Measurements from ENCODE around the gene MSI2. TPM values are rescaled to one million over a fixed set of nuclear protein-coding genes. Genes with fewer than 3 reads are reported as not detected.

Gene MSI2
- total and polyA plus RNA-seq, 9 of the 15 experiments (the other 6 are each of a cell fraction or from before 2014, with no cell fraction given), result 4.6 to 61.8 (median 42.4) TPM

- no peak for DNase-seq (ENCODE audit: extremely low read depth in 1 of 4, low spot score in 3 of 4)
- in situ Hi-C loops (cut with MboI), result no loop called here
- Histone ChIP-seq H2AFZ (ENCODE audit: low read depth, low read length) (no peak overlapping the region), H3K9me3 (replicated peaks; ENCODE audit: control insufficient read depth, insufficient read depth, low read depth, low read length) (no peaks in the 10 kb centered on the region), H3K9ac (ENCODE audit: insufficient read depth in 1 of 2, low read depth in 2 of 2, low read length in 2 of 2) (no peak overlapping the region), H3K27me3 (ENCODE audit: control insufficient read depth in 2 of 2, insufficient read depth in 2 of 2, low read length in 2 of 2) (no peaks in the 10 kb centered on the region), H3K79me2 (ENCODE audit: control insufficient read depth, insufficient read depth, low read length) (no peaks in the 10 kb centered on the region), H4K20me1 (replicated peaks; ENCODE audit: control insufficient read depth, insufficient read depth, low read length) (no peaks in the 10 kb centered on the region; the same call in 1 of the 2 replicates), H3K9me1 (ENCODE audit: control insufficient read depth, insufficient read depth, low read length) (no peaks in the 10 kb centered on the region), H3K4me3 (no peak overlapping the region), H3K36me3 (ENCODE audit: control insufficient read depth, insufficient read depth, low read length) (peaks cover 10% of the 10 kb centered on the region; the same call in 2 of the 3 replicates), H3K4me1 (replicated peaks in 1 of 2; ENCODE audit: control insufficient read depth in 2 of 2, insufficient read depth in 2 of 2, low read length in 2 of 2) (no peaks in the 10 kb centered on the region), H3K4me2 (ENCODE audit: insufficient read depth, low read length) (no peak overlapping the region), H3K27ac (ENCODE audit: extremely low read depth, low read depth, low read length) (no peak overlapping the region)
- CTCF ChIA-PET (ENCODE audit: low intra/inter-chr PET ratio), result interaction anchor here (1.4 to 1.6 kb wide), 2 partner anchors 74 to 150 kb away, joined by 4 to 7 read pairs; no protein-coding TSS in a partner anchor
- no TSS peak for BruUV-seq (replicated peaks)
- TF ChIP-seq TCFL5 (CRISPR knock-in tag; conservative IDR thresholded peaks at IDR 0.05) (no peak), ZBTB40 (IDR thresholded peaks at IDR 0.05) (0 out of 2 replicates have a peak, but pooled peaks have one; percentile 52), ZBTB40 (CRISPR knock-in tag; IDR thresholded peaks at IDR 0.05) (peak; percentile 64), MTA1 (IDR thresholded peaks at IDR 0.05; ENCODE audit: borderline replicate concordance) (no peak)
- TF ChIP-seq, protein P1, sequence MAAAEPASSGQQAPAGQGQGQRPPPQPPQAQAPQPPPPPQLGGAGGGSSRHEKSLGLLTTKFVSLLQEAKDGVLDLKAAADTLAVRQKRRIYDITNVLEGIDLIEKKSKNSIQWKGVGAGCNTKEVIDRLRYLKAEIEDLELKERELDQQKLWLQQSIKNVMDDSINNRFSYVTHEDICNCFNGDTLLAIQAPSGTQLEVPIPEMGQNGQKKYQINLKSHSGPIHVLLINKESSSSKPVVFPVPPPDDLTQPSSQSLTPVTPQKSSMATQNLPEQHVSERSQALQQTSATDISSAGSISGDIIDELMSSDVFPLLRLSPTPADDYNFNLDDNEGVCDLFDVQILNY (CRISPR knock-in tag; IDR thresholded peaks at IDR 0.05), result no peak
- WGBS (ENCODE audit: insufficient coverage, low coverage, missing lambda C conversion rate), result 68% methylated on average over 5 of the region's 5 CpGs
- POLR2A ChIA-PET, result interaction anchor here (0.6 kb wide), 1 partner anchor 817 kb away, joined by 4 read pairs; no protein-coding TSS in a partner anchor
- ATAC-seq, result no peak
- FAIRE-seq, result no peak
- intact Hi-C loops (cut with micrococcal nuclease), result loop anchor here (5.0 to 10.0 kb wide), 2 partner anchors 148 to 235 kb away; partner anchors contain the start of gene CCDC182
Observed at GRCh38 chr17:57597101-57597500, 340.8 kb downstream of the MSI2 start.

Measured in K562 (cell line).